Activated naive CD4-positive, alpha-beta T cell (primary cell): Measurements from ENCODE around the gene RBM28.

Experiments used
- DNase-seq, 4 experiments: peaks; one replicate each; lab custom pipeline; 2025; lab: John Stamatoyannopoulos, UW

The RBM28 gene, protein sequence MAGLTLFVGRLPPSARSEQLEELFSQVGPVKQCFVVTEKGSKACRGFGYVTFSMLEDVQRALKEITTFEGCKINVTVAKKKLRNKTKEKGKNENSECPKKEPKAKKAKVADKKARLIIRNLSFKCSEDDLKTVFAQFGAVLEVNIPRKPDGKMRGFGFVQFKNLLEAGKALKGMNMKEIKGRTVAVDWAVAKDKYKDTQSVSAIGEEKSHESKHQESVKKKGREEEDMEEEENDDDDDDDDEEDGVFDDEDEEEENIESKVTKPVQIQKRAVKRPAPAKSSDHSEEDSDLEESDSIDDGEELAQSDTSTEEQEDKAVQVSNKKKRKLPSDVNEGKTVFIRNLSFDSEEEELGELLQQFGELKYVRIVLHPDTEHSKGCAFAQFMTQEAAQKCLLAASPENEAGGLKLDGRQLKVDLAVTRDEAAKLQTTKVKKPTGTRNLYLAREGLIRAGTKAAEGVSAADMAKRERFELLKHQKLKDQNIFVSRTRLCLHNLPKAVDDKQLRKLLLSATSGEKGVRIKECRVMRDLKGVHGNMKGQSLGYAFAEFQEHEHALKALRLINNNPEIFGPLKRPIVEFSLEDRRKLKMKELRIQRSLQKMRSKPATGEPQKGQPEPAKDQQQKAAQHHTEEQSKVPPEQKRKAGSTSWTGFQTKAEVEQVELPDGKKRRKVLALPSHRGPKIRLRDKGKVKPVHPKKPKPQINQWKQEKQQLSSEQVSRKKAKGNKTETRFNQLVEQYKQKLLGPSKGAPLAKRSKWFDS

DNA sequence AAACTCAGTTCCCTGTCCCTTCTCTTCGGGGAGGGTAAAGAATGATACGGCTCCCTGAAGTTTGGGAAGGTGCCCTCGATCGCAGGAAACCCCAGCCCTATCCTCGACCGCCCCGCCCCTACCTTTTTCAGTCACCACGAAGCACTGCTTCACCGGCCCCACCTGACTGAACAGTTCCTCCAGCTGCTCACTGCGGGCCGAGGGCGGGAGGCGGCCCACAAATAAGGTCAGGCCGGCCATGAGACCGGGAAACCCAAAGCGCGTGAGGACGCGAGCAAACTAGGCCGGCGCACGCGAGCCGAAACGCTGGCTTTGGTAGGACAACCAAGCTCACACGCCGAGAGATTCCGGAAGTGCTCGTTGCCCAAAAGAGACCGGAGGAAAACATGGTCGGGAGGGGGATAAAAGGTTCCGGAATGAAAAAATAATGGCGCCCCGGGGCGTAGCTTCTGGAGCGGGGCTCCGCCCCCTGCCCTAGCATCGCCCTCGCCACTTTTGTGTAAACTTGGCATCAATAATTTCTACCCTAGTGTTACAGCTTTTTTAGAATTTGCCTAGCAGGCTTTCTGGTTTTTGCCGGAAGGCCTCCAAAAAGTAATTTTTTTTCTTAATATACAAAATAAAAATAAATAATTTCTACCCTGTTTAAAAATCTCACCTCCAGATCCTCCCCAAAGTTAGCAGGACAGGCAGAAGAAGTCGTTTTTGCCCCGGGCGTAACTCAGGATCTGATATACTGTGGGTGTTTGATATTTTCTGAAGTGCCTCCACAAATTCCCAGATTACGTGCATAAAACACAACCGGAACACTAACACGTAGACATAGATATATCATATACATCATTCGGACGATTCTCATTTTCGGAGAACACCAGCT lies at the start of gene RBM28:
Gene RBM28, minus strand, starts transcription at position 355 of the 877 bp plus-strand sequence. Its CDS starts 115 bp downstream, at position 240.
- peak; percentile 54 to 70 (median 67) for DNase-seq

DNA sequence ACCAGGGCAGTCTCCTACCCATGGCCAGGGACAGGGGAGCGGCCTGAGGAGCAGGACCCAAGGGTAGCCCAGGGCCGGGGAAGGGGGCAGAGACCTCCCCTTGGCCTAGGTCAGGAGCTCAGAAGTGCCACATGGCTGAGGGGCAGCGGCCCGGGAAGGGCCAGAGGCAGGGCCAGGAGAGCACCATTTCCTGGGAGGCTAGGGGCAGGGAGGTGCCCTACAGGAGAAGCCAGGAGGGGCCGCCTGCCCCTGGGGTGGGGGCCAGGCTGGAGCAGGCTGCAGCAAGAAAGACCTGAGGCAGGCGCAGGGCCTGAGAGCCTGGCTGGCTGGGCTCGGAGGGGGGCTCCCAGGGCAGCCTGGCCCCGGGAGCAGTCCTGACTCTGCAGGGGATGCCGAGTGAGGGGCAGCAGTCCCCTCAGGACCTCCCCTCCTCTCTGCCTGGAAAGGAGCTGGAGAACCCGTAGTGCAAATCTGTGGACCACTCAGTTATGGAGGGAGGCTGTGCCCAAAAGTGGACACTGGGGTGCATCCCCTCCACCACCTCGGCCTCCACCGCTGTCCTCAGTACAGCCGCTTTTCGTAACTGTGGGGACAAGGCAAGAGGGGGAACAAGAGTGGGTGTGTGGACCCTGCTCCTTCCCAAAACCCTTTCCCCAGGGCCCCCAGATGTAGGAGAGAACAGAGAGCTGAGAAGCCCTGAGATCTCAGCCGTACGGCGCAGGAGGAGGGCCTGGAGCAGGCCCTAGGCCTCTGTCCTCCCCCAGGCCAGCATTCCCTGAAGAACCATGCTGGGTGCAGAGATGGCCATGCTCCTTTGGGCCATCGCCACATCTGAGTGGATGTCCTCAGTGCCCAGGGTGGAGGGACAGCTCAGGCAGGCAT lies 49.0 kb upstream of the RBM28 start:
- DNase-seq = no peak

DNA sequence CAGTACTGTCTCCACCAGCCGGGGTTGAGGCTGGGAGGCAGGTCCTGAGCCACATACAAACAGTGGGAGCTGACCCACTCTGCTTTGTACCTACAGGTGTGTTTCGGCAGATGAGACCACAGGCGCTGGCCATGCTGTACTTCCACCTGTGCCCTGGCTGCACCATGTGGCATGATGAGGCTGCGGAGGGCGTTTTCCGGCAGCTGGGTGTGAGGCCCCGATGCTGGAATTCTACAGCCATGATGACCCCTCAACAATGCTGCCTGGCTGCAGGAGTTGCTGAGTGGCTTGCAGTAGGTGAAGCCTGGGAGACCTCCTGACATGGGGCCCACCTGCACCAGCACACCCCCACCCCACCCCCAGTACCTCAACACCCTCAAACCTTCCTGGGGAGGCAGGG lies 48.1 kb upstream of the RBM28 start:
- no peak for DNase-seq

DNA sequence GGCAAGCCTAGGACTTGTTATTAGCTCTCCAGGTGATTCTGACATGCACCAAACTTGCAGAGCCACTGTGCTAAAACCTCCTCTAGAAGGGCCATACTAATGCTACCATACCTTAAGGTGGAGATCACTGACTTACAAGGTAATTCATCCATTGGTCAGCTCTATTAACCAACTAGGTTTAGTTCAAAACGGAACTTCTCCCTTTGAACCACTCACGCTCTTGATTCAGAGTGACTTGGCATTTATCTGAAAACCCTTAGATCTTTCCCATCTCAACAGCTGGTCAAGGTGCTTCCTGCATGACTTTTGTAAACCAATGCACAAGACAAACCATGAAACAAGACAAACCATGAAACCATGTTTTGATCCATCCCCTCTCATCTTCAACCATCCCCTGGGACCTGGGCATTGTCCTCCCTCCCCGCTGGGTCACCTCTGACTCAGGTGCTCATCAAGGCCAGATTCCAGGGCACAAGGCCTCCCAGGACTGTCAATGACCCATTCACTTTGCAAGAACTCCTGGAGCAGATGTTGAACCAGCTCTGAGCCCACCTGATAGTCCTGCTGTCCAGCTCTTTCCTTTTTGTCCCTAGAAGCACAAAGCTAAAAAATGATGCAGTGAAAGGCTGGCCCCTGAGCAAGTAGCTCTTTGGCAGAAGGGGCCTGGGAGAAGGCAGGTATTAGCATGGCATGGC lies 47.3 kb upstream of the RBM28 start:
- DNase-seq = no peak

DNA sequence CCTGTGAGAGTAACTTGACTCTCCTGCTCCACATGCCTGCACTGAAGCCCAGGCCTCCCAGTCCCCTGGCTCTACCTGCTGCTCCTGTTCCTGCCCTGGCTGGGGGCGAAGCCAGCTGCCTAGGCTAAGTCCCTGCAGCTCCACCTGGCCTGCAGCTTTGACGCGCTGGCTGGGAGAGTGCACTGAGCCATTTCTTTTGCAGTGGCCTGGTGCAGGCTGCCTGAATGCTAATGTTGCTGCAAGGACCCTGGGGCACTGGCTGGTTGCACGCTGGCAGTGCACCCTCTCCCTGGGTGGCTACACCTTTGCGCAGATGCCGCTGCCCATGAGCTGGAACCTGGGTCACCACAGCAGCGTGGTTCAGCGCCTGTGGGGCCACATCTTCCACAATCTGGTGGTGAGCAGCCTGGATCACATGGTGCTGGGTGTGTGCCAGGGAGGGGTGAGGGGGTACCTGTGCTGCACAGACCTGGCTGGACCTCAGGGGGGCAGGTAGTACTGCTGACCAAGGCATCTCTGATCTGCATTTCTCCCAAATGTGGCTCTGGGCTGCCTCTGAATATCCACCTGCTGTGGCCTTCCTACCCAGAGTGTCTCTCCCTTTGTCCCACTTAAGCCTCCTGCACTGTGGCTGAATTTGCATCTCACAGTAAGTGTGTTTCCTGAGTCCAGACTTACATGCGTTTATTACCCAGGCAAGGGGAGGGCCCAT lies 46.1 kb upstream of the RBM28 start:
- DNase-seq = no peak

DNA sequence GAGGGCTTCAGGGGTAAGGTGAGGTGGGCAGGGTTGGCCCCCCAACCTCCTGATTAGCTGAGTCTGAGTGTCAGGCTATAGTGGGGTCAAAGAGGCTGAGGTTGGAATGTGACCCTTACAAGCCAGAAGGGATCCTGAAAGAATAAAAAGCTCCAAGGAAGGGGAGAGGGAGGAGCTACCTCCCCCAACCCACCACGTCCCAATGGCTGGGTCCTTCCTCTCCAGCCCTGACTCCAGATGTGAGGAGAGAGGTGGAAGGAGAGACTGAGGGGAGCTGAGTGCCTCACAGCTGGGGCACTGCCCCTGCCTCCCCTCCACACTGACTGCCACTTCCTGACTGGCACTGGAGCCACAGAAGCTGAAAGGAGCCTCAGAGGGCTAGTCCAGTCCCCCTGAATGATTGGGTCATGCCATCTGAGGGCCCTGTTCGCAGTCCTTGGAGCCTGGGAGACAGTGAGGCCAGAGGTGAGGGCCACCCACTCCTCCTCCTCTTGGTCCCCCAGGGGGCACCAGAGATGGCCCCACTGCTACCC lies 45.4 kb upstream of the RBM28 start:
- no peak for DNase-seq

DNA sequence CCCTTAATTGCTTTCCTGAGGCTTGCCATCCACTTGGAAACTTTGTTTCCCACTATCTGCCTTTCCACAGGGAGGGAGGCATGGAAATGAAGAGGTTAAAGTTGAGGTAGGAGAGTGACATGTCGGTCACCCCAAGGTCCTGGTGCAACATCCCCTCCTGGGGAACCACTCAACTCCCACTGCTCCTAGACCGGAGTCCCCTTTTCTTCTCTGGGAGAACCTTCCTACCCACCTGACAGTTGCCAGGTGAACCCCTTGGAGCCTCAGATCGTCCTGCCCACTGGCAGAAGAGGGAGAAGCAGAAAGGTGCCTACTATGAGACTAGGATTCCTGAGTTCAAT lies 44.4 kb upstream of the RBM28 start:
- no peak for DNase-seq

DNA sequence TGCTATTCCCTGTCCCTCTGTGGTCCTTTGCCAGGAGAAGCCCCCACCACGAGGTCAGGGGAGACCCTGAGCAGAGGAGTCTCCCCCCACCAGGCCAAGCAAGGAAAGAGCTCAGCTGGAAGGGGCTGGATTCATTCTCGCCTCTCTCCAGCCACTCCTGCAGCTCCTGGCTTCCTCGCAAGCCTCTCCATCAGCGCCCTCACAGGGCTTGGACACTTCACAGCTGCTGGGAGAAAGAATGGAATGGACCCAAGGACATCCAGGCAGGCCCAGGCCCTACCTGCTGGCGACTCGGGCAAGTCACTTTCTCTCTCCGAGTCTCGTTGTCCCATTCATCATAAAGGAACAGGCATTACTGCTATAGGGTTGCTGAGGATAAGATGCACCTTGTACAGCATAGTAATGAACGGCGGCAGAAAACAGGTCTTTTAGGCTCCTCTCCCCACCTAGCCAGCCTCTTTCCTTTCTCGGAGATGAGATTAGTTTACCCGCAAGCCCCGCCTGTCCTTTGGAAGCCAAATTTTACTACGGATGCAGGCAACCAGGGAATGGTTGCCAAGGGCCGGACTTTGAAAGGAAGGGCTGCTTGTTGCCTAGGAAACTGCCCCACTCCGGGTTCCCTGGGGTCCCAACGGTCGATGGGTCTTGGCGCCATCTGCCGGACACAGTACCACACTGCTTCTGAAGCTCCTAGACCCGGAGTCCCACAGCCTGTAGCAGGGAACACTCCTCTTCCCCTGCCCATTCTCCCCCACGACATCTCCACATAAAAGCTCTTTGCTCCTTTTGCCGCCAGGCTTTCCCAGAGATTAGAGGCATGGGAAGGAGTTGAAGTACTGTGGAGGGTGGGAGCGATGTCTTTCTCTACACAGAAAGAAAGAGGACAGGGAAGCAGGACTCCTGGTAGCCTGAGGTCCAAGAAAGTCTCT lies 43.8 kb upstream of the RBM28 start:
- DNase-seq = peak; percentile 26 to 59 (median 46)

DNA sequence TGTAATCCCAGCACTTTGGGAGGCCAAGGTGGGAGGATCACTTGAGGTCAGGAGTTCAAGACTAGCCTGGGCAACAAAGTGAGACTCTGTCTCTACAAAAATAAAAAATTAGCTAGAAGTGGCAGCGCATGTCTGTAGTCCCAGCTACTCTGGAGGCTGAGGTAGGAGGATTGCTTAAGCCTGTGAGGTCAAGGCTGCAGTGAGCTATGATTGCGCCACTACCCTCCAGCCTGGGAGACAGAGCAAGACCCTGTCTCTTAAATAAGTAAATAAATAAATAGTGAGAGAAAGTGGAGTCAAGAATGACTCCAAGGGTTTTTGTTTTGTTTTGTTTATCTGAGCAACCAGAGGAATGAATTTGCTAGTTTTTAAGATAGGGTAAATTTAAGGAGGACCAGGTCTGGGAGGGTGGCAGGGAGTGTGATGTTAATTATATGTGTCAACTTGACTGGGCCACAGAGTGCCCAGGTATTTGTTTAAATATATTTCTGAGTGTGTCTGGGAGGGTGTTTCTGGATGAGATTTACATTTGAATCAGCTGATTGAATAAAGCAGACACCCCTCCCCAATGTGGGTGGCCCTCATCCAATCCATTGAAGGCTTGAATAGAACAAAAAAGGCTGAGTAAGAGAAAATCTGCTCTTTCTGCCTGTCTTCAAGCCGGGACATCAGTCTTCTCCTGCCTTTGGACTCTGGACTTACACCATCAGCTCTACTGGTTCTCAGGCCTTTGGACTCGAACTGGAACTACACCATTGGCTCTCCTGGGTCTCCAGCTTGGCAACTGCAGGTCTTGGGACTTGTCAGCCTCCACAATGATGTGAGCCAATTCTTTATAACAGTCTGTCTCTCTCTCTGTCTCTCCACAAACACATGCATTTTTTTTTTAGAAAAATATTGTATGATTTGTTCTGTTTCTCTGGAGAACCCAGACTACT lies 42.5 kb upstream of the RBM28 start:
- DNase-seq = no peak

DNA sequence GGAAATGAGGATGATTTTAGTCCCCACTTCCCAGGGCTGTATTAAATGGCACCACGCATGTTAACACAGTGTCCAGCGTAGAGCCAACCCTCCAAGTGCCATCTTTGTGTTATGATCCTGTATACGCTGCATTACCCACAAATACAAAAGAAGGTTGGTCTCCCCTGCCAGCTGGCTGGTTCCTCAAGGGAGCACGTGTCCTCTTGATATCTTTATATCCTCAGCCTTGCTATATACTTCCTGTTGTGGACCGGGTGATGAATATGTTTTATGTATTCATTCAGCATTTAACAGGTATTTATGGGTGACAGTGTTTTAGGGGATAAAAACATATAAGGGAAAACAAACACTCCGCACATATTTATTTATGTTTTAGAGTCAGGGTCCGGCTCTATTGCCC lies 41.0 kb upstream of the RBM28 start:
- no peak for DNase-seq

DNA sequence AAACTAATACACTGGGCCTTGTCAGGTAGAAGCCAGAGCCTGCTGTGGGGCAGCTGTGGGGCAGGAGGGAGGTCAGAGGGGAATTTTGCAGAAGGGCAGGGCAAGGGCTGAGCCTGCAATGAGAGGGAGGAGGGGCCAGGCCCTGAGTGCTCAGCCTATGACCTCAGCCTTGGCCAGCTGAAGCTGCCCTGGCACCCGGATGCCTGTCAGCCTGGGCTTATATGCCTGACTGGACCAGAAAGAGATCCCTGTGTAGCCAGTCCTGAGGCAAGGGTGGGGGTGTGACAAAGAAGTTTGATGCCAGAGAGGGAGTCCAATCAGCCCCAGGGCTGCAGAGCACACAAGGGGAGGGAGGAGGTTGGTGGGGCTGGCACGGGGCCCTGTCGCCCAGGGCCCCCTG lies 40.1 kb upstream of the RBM28 start:
- no peak for DNase-seq

DNA sequence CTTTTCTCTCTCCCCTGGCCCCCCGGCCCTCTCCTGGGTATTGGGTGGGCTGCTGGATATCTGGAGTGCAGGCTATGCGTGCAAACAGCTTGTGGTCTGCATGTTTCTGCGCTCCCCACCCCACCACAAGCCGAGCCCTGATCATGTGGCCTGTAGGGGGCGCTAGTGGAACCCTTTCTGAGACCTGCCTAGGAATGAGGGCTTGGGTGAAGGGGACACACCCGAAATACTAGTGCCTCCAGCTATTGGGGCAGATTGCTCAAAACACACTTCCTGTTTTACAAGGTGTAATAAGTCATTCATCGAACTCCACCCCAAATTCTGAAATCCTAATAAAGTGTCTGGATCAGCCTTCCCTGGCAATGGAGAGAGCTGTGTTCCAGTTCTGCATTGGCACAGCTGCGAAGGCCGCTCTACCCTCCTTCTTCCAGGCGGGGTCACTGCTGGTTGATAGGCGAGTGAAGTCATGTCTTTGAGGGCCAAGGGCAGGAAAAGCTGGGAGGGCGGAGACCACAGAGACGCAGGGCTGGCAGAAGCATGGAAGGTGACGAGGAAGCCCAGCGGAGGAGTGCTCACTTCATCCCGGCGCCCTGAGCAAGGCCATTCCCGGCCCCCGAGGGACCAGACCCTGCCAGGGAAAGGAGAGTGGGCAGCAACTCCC lies 37.6 kb upstream of the RBM28 start:
- DNase-seq = peak in 2 of 4 experiments; percentile 5 to 7

DNA sequence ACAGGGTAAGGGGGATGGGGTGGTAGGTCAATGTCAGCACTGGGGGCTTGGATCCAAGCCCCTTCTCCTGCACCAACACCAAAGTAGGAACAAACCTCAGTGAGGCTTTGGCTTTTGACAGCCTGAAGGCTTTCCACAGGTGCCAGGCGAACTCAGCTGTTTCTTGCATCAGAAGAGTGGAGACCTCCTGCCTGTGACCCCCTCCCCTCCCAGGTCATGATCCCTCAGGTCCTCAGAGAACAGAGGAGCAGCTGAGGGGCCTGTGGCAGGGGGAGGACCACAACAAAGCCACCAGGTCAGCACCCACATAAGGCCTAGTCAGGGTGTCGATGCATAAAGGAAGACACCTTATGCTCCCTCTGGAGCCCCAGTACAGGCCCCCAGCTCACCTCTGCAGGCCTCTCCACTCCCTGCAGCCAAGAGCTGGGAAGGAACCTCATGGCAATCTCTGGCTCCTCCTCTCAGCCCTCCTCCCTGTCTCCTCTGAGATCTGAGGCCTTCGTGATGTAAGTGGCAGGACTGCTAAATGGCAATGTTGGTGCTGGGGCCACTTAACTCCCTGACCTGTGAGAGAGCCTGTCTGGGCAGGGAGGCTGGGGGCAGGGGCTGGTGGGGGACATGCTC lies 36.9 kb upstream of the RBM28 start:
- no peak for DNase-seq

DNA sequence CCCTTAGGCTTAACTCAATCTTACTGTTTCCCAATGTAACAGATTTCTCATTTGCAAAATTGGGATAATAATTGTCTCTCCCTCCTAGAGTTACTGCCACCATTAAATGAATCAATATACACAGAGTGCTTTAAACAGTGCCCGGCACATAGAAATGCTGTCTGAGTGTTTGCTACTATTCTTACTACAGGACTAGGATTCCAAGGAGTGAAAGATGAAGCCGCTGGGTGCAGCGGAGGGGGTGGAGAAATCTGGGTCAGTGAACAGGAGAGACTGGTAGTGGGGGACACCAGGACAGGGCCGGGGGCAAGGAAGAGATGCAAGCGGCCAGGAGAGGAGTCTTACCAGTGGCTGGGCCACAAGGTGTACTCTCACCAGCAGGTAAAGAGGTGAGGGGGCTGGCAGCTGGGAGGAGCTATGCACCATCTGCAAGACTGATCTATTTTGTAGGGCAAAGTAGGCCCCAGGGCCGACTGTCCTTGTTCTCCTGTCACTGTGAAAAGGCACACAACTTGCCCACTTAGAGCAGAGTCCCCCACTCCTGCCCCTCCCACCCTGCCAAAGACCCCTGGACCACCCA lies 36.3 kb upstream of the RBM28 start:
- DNase-seq = no peak

DNA sequence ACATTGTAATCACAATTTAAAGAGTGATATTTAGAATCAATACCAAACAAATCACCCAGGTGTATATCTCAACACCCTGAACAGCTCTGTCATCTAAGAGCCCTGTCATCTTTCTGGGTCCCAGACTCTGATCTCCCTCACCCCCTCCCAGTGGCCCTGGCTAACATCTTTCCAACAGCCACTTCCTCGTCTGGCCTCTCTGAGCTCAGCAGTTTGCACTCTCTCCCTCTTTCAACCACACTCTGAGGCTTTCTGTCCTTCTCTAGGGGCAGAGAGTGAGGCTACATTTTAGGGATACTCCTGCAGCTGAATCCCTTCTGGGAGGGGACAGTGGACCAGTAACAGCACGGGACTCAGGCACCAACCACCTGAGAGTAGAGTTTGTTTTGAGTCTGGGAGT lies 34.9 kb upstream of the RBM28 start:
- no peak for DNase-seq

DNA sequence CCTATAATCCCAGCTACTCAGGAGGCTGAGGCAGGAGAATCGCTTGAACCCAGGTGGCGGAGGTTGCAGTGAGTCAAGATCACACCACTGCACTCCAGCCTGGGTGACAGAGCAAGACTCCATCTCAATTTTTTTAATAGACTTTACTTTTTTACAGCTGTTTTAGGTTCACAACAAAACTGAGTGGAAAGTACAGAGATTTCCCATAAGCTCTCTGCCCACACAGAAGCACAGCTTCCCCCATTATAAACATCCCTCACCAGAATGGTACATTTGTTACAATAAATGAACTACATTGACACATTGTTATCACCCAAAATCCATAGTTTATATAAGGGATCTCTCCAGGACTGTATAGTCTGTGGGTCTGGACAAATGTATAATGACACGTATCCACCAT lies 32.4 kb upstream of the RBM28 start:
- no peak for DNase-seq
